HepG2 (cell line): Measurements from ENCODE around the gene PEA15. TPM values are rescaled to one million over a fixed set of nuclear protein-coding genes. Genes with fewer than 3 reads are reported as not detected.

Experiments used
- BATF2 ChIP-seq: sonication (generic); formaldehyde crosslinking; IDR thresholded peaks from 2 replicates; pipeline ENCODE4 v1.8.0; 2022; ENCODE audit warnings: mild to moderate bottlenecking, missing genetic modification reagents, moderate library complexity
- HBP1 ChIP-seq: IDR thresholded peaks from 2 replicates; pipeline ENCODE4 v1.6.1; 2016; ENCODE audit warnings: low read depth, control low read depth
- MTA1 ChIP-seq: sonication (generic); formaldehyde crosslinking; IDR thresholded peaks from 2 replicates; pipeline ENCODE4 v1.4.0; 2020; ENCODE audit warnings: missing genetic modification reagents, mild to moderate bottlenecking, borderline replicate concordance
- NR0B2 ChIP-seq: sonication (generic); formaldehyde crosslinking; IDR thresholded peaks from 2 replicates; pipeline ENCODE4 v1.4.0; 2020; ENCODE audit warnings: mild to moderate bottlenecking, missing genetic modification reagents
- POGK ChIP-seq: sonication (generic); formaldehyde crosslinking; conservative IDR thresholded peaks from 2 replicates; pipeline ENCODE4 v1.8.0; 2022; ENCODE audit warnings: mild to moderate bottlenecking, moderate library complexity, missing genetic modification reagents
- ZNF142 ChIP-seq: sonication (generic); formaldehyde crosslinking; IDR thresholded peaks from 2 replicates; pipeline ENCODE4 v1.4.0; 2020; ENCODE audit warnings: missing genetic modification reagents
- ZNF160 ChIP-seq: sonication (generic); formaldehyde crosslinking; IDR thresholded peaks from 2 replicates; pipeline ENCODE4 v1.8.0; 2022; ENCODE audit warnings: mild to moderate bottlenecking, inconsistent platforms, missing genetic modification reagents
- ZNF18 ChIP-seq: sonication (generic); formaldehyde crosslinking; IDR thresholded peaks from 2 replicates; pipeline ENCODE4 v1.8.0; 2022; ENCODE audit warnings: mild to moderate bottlenecking, missing genetic modification reagents; ENCODE audit not compliant: insufficient replicate concordance
- ZNF225 ChIP-seq: sonication (generic); formaldehyde crosslinking; IDR thresholded peaks from 2 replicates; pipeline ENCODE4 v1.4.0; 2020; ENCODE audit warnings: mild to moderate bottlenecking, missing genetic modification reagents
- ZNF552 ChIP-seq: sonication (generic); formaldehyde crosslinking; IDR thresholded peaks from 2 replicates; pipeline ENCODE4 v1.9.0; 2022; ENCODE audit warnings: missing genetic modification reagents, mild to moderate bottlenecking, borderline replicate concordance
- polyA plus RNA-seq, 8 experiments: library from polyadenylated mRNA; depleted of rRNA in 3 of 8; stranded (reverse) in 7 of 8; unstranded in 1 of 8; fragments of >200 nt; fragmentation: Illumina TruSeq in 4 of 8; extraction: Trizol in 4 of 8; gene quantifications; 2 replicates each; pipeline versions ENCODE4 v1.2.1 to v1.2.3, GENCODE V29; 2011 to 2016; ENCODE audit warnings: low read depth in 4 of 8, missing spikeins in 1 of 8, mixed read lengths in 1 of 8; ENCODE audit not compliant: insufficient read depth in 1 of 8
- total RNA-seq, 5 experiments: library from RNA; depleted of rRNA; stranded (reverse); fragments of >200 nt; fragmentation: Illumina TruSeq; extraction: Trizol; gene quantifications; 2 replicates each; pipeline ENCODE4 v1.2.3, GENCODE V29; 2016; ENCODE audit warnings: low read depth in 1 of 5

PEA15 gene
- total and polyA plus RNA-seq, 2 of the 13 experiments (the other 11 are each of a cell fraction or from before 2014, with no cell fraction given): 12.1 to 35.2 TPM

- TF ChIP-seq HBP1 (CRISPR knock-in tag) (0 out of 2 replicates have a peak, but pooled peaks have one; percentile 40), BATF2 (CRISPR knock-in tag) (no peak), MTA1 (0 out of 2 replicates have a peak, but pooled peaks have one; percentile 20), ZNF552 (CRISPR knock-in tag) (0 out of 2 replicates have a peak, but pooled peaks have one; percentile 41), ZNF142 (CRISPR knock-in tag) (no peak), ZNF225 (0 out of 2 replicates have a peak, but pooled peaks have one; percentile 27), ZNF160 (CRISPR knock-in tag) (peak; percentile 37; the same call in 1 of the 2 replicates), ZNF18 (peak; percentile 68), NR0B2 (peak; percentile 62; the same call in 1 of the 2 replicates), POGK (CRISPR knock-in tag) (0 out of 2 replicates have a peak, but pooled peaks have one; percentile 39)
Measured at GRCh38 chr1:160205242-160206035, at the start of gene PEA15 (continued).
